LNCaP clone FGC (cell line): ENCODE data around the gene RNF207.
A peak's percentile ranks its signal among the peaks of the same experiment; 100 is the strongest.

Source experiments
- DNase-seq: peaks from one replicate; pipeline ENCODE4 v3.0.0-alpha.2; 2011; ENCODE audit warnings: low read depth
- H3K4me3 ChIP-seq: 2 replicates; pipeline ENCODE4 v1.5.1; 2011; ENCODE audit warnings: mild to moderate bottlenecking, low read depth, low read length, control low read depth
- CTCF ChIP-seq: IDR thresholded peaks from 2 replicates; pipeline ENCODE4 v1.5.1; 2012; ENCODE audit warnings: mild to moderate bottlenecking; ENCODE audit not compliant: control insufficient read depth, insufficient read depth; ENCODE audit errors: extremely low read depth

The RNF207 gene

DNA sequence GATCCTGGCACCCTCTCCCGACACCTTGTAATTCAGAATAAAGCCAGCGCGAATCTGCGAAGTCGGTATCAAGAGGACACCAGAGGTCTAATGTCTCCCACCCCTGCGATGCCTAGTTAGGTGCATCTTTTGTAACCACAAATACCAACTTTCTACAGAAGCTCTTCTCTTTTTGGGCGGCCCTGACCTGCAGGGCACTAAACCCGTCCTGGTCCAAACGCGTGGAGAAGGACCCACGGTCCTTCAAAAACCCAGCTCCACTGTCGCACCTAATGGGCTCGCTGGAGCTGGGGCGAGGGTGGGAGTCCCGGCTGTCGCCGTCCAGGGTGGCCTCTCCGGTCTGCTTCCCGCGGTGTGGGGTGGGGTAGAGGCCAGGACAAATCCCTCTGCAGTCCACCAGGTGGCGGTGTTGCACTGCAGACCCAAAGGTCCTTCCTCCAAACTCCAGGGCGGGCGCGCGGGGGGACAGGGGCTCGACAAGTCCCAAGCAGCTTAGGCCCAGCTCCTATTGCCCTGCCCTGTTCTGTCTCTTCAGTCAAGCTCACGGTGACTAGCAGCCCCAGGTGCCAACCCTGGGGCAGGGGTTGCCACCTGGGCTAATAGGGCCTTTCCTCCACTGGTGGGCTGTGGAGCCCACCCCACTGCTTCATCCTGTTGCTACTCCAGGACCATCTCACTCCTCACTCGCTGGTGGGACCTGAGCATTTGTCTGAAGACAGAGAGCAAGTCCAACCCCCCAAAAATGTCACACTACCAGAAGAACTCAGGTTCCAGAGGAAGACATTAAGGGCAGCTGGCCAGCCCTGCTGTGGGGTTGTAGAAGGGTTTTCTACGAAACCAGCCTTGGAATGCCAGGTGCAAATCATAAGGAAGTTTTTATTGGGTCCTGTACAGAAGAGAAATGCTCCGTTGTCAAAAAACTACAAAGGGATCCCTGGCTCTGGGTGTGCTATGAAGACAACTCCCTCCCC lies 40.9 kb downstream of the RNF207 start:
- no peak for DNase-seq
- peak; percentile 89 for TF ChIP-seq CTCF
- H3K4me3 ChIP-seq, result no peak overlapping the region

- no peak for DNase-seq
- TF ChIP-seq CTCF, result no peak
- no peak overlapping the region for H3K4me3 ChIP-seq
Observed at GRCh38 chr1:6247651-6248050, 41.7 kb downstream of the RNF207 start.

DNA sequence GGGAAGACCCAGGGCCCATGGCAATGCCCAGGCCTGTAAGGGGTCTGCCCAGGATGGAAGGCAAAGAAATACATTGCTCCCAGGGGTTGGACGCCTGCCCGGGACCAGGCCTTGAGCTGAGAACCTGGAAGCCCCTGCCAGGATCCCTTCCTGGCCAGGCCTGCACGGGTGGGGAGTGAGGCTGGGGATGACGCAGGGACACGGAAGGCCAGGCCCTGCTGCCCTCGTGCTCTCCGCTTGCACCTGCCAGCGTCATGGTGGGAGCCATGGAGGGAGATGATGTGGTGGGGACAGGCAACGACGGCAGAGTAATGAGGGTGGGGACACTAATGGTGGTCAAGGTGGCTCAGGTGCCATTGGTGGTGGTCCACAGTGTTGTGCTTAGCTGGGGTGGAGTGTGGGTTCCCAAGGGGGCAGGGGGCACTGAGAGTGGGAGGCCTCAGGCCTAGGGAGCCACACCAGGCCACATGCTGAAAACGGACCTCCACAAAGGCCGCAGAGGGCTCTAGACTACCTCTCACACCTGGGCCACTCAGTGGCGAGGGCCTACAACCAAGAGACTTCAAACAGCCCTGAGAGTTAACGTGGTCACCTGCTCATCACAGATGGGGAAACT lies 42.4 kb downstream of the RNF207 start:
- no peak for DNase-seq
- no peak for TF ChIP-seq CTCF
- no peak overlapping the region for H3K4me3 ChIP-seq

- no peak for DNase-seq
- no peak overlapping the region for H3K4me3 ChIP-seq
- no peak for TF ChIP-seq CTCF
Observed at GRCh38 chr1:6248932-6249738, 43.2 kb downstream of the RNF207 start.

DNA sequence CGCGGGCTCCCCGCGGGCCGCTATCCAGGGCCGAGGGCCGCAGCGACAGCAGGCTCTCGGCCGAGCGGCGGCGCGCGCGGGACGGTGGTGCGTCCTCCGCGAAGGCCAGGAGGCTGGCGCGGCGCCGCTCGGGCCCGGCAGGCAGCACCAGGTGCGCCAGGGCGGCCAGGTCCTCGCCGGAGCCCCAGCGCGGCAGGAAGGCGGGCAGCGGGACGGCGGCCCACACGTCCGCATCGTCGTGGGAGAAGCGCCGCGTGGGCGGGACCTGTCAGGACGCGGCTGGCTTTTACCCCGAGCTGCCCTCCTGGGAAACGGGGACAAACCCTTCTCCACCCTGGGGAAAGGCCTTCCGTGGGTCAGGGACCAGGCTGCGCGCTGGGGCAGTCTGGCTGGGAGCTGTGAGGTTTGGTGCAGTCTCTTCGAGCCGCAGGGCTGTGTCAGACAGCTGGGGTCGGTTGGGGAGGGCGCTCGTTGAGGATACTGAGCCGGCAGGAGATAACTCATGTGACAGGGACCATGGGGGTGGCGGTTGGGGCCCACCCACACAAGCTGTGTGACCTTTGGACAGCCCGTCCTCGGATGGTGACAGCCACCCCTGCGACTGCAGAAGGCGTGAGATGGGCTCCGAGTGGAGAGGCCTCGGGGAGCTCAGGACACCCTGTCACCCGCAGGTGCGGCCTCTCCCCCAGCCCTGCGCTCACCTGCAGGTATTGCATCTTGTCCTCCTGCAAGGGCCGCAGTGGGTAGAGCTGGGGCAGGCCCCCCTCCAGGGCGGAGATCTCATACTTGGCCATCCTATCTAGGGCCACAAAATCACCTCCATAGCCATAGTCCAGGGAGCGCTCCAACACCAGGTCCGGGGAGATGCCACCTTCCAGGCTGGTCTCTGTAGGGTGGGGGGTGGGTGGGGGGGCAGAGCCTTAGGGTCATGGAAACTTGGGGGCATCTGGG lies 44.1 kb downstream of the RNF207 start:
- H3K4me3 ChIP-seq, result no peak overlapping the region
- DNase-seq, result no peak
- no peak for TF ChIP-seq CTCF

- TF ChIP-seq CTCF, result no peak
- no peak for DNase-seq
- no peak overlapping the region for H3K4me3 ChIP-seq
Observed at GRCh38 chr1:6251233-6251632, 45.3 kb downstream of the RNF207 start.
